NCI-H774 (cell line): ENCODE data around the gene RNPEPL1.
A peak's percentile ranks its signal among the peaks of the same experiment; 100 is the strongest.

Experiments used
- DNase-seq: peaks from one replicate; lab custom pipeline; 2025; lab: John Stamatoyannopoulos, UW

RNPEPL1 gene

GRCh38 chr2:240577281-240578109 lies 9.2 kb downstream of the RNPEPL1 start:
- no peak for DNase-seq

GRCh38 chr2:240578110-240578450 lies 9.8 kb downstream of the RNPEPL1 start:
- DNase-seq = no peak

GRCh38 chr2:240578488-240578887 lies 10.2 kb downstream of the RNPEPL1 start:
- DNase-seq = no peak

GRCh38 chr2:240579071-240579762 lies 10.9 kb downstream of the RNPEPL1 start:
- DNase-seq = no peak

GRCh38 chr2:240579771-240580614 lies 11.7 kb downstream of the RNPEPL1 start:
- DNase-seq = no peak

- DNase-seq = no peak
These were observed 13.5 kb downstream of the RNPEPL1 start for GRCh38 chr2:240581811-240582210.

GRCh38 chr2:240582781-240583180 lies 14.5 kb downstream of the RNPEPL1 start:
- no peak for DNase-seq

GRCh38 chr2:240583774-240584173 lies 15.5 kb downstream of the RNPEPL1 start:
- no peak for DNase-seq

- no peak for DNase-seq
These were observed 16.3 kb downstream of the RNPEPL1 start for GRCh38 chr2:240584486-240585031.

GRCh38 chr2:240585101-240585500 lies 16.8 kb downstream of the RNPEPL1 start:
- no peak for DNase-seq

GRCh38 chr2:240585681-240586197 lies 17.5 kb downstream of the RNPEPL1 start:
- no peak for DNase-seq

GRCh38 chr2:240586198-240586918 lies 18.1 kb downstream of the RNPEPL1 start, which contains the start of gene CAPN10:
CAPN10 (plus strand) TSS chr2:240586734; CDS start chr2:240586912, 178 bp downstream.
- peak; percentile 94 for DNase-seq

GRCh38 chr2:240586919-240587800 lies 18.9 kb downstream of the RNPEPL1 start:
- DNase-seq = peak; percentile 46

- DNase-seq = no peak
These were observed 19.8 kb downstream of the RNPEPL1 start for GRCh38 chr2:240588006-240588655.

- DNase-seq = no peak
These were observed 20.4 kb downstream of the RNPEPL1 start for GRCh38 chr2:240588669-240589068.

GRCh38 chr2:240589375-240589774 lies 21.1 kb downstream of the RNPEPL1 start:
- DNase-seq = no peak

- DNase-seq = no peak
These were observed 21.7 kb downstream of the RNPEPL1 start for GRCh38 chr2:240589850-240590525.

GRCh38 chr2:240590681-240591111 lies 22.4 kb downstream of the RNPEPL1 start:
- DNase-seq = no peak

GRCh38 chr2:240591226-240591625 lies 22.9 kb downstream of the RNPEPL1 start:
- no peak for DNase-seq
